Kidney epithelial cell (primary cell): Measurements from ENCODE around the gene RUNX1. TPM values are rescaled to one million over a fixed set of nuclear protein-coding genes. Genes with fewer than 3 reads are reported as not detected.
A peak's percentile ranks its signal among the peaks of the same experiment; 100 is the strongest.

Experiments
- DNase-seq: peaks from one replicate; pipeline ENCODE4 v3.0.0-alpha.2; 2010; ENCODE audit warnings: low read depth
- H3K27me3 ChIP-seq: 2 replicates; pipeline ENCODE4 v1.6.0; 2011; ENCODE audit warnings: low read length; ENCODE audit not compliant: control insufficient read depth, insufficient read depth
- H3K36me3 ChIP-seq: 2 replicates; pipeline ENCODE4 v1.5.1; 2011; ENCODE audit warnings: low read length; ENCODE audit not compliant: control insufficient read depth, insufficient read depth
- H3K4me3 ChIP-seq: 2 replicates; pipeline ENCODE4 v1.5.1; 2011; ENCODE audit warnings: low read depth, mild to moderate bottlenecking, control low read depth, low read length
- total RNA-seq: library from RNA; depleted of rRNA; stranded (reverse); fragments of >200 nt; gene quantifications from 2 replicates; pipeline ENCODE4 v1.2.3, GENCODE V29; 2015
- TF ChIP-seq, protein P1 (sequence below): IDR thresholded peaks from 2 replicates; pipeline ENCODE4 v1.5.1; 2011; ENCODE audit warnings: mild to moderate bottlenecking, moderate library complexity, low read length, control low read depth, inconsistent platforms; ENCODE audit not compliant: insufficient read depth, poor library complexity, severe bottlenecking

RUNX1 gene
- total RNA-seq, 1 donor from 2014 or later, result 43.0 TPM

DNA sequence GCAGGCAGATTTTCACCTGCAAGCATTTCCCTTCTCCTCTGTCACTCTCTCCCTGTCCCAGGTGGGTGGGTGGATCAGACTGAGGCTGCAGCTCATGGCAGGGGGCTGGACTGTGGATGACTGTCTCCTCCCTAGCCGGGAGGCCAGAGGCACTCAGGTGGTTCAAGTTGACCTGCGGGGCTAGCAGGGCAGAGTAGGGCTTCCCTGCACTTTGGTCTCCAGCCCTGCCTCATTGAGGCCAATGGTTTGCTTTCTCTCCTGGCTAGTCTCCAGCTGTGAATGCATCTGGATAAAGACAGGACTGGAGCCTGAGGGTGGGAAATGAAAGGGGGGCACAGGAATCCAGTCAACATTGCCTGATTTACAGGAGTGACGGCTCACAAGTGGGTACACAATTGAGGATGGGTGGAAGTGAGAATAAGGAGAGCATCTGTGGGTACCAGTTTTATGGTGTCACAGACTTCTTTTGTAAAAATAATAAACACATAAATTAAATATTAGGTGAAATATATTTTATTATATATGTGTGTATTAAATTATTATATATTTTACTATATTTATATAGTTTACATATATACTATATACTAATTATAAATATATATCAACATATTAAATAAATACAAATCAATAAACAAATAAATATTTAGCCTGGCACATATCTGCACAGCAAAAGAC is 25.6 kb downstream of the RUNX1 start:
- Histone ChIP-seq H3K27me3 (no peaks in the 10 kb centered on the region), H3K36me3 (no peaks in the 10 kb centered on the region), H3K4me3 (no peak overlapping the region)
- TF ChIP-seq, protein P1, sequence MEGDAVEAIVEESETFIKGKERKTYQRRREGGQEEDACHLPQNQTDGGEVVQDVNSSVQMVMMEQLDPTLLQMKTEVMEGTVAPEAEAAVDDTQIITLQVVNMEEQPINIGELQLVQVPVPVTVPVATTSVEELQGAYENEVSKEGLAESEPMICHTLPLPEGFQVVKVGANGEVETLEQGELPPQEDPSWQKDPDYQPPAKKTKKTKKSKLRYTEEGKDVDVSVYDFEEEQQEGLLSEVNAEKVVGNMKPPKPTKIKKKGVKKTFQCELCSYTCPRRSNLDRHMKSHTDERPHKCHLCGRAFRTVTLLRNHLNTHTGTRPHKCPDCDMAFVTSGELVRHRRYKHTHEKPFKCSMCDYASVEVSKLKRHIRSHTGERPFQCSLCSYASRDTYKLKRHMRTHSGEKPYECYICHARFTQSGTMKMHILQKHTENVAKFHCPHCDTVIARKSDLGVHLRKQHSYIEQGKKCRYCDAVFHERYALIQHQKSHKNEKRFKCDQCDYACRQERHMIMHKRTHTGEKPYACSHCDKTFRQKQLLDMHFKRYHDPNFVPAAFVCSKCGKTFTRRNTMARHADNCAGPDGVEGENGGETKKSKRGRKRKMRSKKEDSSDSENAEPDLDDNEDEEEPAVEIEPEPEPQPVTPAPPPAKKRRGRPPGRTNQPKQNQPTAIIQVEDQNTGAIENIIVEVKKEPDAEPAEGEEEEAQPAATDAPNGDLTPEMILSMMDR, result no peak
- no peak for DNase-seq

DNA sequence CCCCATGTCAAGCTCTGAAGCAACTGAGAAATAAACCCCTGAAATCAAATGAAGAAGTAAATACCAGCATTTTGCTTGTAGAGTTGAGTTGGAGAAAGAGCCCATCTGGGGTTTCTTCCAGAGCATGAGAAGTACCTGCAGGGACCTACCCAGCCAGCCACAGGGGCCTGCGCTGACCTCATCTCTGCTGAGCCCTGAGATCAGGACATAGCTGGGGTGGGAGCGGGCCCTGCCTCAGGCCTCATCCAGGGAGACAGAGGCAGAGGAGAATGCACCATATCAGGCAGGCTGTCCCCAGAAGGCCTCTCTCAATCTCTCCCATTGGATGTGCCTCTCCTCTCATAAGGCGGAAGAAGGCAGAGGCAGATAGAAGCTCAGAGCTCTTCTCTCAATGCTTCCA is 27.6 kb downstream of the RUNX1 start:
- no peaks in the 10 kb centered on the region for H3K36me3 ChIP-seq
- no peak overlapping the region for H3K4me3 ChIP-seq
- H3K27me3 ChIP-seq, result no peaks in the 10 kb centered on the region
- TF ChIP-seq, protein P1, result no peak
- DNase-seq, result no peak

DNA sequence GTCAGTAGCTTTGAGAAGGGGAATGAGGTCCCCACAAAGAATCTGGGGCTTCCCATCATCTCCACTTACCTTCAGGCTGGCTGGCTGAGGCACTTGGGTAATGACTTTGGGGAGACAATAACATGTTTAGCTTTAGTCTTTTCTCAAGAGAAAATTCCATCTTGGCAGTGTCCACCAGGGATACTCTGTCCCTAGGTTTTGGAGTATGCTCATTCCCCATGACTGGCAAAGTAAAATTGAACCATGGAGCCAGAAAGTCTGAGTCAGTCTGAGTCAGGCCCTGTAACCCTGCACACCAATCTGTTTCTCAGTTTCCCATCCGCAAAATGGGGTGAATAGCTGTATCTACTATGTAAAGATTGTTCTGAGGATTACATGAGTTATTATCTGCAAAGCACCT is 28.2 kb downstream of the RUNX1 start:
- no peaks in the 10 kb centered on the region for H3K36me3 ChIP-seq
- H3K27me3 ChIP-seq, result no peaks in the 10 kb centered on the region
- H3K4me3 ChIP-seq, result no peak overlapping the region
- TF ChIP-seq, protein P1, result no peak
- no peak for DNase-seq

DNA sequence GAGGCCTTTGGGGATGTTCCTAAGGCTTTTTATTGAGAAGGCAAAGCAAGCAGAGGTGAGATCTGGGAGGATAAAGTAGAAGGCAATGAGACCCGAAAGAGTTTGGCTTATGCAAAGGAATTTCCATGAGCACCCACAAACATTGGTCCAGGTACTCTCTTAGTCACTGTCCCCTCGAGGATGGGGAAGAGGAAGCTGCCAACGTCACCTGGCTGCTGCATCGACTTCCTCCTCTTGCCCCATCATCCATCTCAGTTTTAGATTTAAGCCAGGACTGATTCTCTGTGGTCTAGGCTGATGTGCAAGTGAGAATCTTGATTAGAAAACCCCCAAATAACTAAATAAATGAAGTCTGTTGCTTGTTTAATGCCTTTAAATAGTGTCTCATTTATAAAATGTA is 28.7 kb downstream of the RUNX1 start:
- no peak for DNase-seq
- no peak overlapping the region for H3K4me3 ChIP-seq
- H3K36me3 ChIP-seq, result no peaks in the 10 kb centered on the region
- H3K27me3 ChIP-seq, result no peaks in the 10 kb centered on the region
- TF ChIP-seq, protein P1, result no peak

DNA sequence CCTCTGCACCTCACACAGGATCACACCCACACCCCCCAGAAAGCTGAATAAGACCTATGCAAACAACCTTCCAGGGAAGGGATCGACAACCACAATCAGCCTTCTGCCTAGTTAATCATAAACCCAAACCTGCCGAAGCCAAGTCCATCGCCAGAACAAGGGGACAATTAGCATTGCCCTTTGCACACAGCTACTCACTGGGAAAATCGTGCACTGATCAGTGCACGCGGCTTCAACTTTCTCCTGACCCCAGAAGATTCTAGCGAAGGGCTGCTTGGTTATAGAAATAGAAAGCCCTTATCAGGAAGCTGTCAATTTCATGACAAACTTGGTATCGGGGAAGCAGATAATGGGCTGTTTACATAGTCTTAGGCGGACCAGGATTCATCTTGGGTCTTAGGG is 29.5 kb downstream of the RUNX1 start:
- peak; percentile 60 for DNase-seq

More for the DNA sequence above, 29.5 kb downstream of the RUNX1 start:
- no peak overlapping the region for H3K4me3 ChIP-seq
- TF ChIP-seq, protein P1, result no peak
- no peaks in the 10 kb centered on the region for H3K27me3 ChIP-seq
- no peaks in the 10 kb centered on the region for H3K36me3 ChIP-seq
